Progenitor cell of endocrine pancreas (in vitro differentiated cells): ENCODE results near the gene TMEM171. TPM values are rescaled to one million over a fixed set of nuclear protein-coding genes. Genes with fewer than 3 reads are reported as not detected.

Experiments used
- DNase-seq: peaks from one replicate; pipeline ENCODE4 v3.0.0; 2021; ENCODE audit warnings: low spot score; ENCODE audit not compliant: unreplicated experiment
- H3K27ac Mint-ChIP-seq: 2 replicates; pipeline ENCODE4 v1.8.0; 2021; ENCODE audit warnings: mild to moderate bottlenecking, moderate library complexity, mixed read lengths
- H3K27me3 Mint-ChIP-seq: 2 replicates; pipeline ENCODE4 v1.8.0; 2021; ENCODE audit warnings: mixed read lengths
- H3K36me3 Mint-ChIP-seq: 2 replicates; pipeline ENCODE4 v1.8.0; 2022; ENCODE audit warnings: mixed read lengths; ENCODE audit not compliant: insufficient read depth
- H3K4me1 Mint-ChIP-seq: 2 replicates; pipeline ENCODE4 v1.8.0; 2021; ENCODE audit warnings: low read depth, mixed read lengths
- H3K4me3 Mint-ChIP-seq: 2 replicates; pipeline ENCODE4 v1.8.0; 2021; ENCODE audit warnings: low read depth, mild to moderate bottlenecking, moderate library complexity, mixed read lengths
- H3K9me3 Mint-ChIP-seq: 2 replicates; pipeline ENCODE4 v1.8.0; 2021; ENCODE audit warnings: low read depth, mixed read lengths
- CTCF ChIP-seq: fragments of 200-600 bp; sonication (generic); IDR thresholded peaks from one replicate; pipeline ENCODE4 v1.5.0; 2021; ENCODE audit warnings: antibody characterized with exemption, mild to moderate bottlenecking; ENCODE audit not compliant: unreplicated experiment
- total RNA-seq: library from RNA; stranded (reverse); gene quantifications from 2 replicates; pipeline ENCODE4 v1.2.1, GENCODE V29; 2021

TMEM171 gene
- total RNA-seq, 1 donor from 2014 or later, result 7.1 TPM

DNA sequence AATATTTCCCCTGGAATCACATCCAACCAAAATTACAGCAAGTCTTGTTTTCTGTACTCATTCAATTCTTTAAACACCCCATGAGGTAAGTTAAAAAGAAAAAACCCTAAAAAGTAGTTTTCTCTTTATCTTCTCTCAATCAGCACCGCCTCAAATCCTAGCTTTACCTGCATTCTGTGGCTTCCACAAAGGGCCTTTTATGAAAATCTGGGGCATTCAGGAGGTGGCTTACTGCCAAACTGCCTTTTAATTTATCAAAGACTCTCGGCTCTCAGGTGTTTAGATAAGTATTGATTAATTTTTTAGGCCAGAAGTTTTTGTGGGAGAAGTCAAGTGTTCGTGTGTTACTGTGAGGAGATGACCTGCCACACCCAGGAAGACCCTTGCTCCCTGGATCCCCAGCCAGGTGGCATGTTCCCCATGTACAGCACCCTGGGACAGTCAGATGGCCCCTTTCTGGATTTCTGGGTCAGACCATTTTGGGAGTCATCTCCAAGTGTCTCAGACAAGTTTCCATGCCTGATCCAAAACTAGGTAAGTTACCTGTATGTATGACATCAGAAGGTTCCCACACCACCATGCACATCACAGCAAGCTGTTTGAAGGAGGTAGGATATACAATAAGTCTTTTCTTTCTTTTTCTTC is 6.2 kb upstream of the TMEM171 start:
- Mint-ChIP-seq H3K27me3 (peaks cover 21% of the 10 kb centered on the region), H3K36me3 (no peaks in the 10 kb centered on the region)

DNA sequence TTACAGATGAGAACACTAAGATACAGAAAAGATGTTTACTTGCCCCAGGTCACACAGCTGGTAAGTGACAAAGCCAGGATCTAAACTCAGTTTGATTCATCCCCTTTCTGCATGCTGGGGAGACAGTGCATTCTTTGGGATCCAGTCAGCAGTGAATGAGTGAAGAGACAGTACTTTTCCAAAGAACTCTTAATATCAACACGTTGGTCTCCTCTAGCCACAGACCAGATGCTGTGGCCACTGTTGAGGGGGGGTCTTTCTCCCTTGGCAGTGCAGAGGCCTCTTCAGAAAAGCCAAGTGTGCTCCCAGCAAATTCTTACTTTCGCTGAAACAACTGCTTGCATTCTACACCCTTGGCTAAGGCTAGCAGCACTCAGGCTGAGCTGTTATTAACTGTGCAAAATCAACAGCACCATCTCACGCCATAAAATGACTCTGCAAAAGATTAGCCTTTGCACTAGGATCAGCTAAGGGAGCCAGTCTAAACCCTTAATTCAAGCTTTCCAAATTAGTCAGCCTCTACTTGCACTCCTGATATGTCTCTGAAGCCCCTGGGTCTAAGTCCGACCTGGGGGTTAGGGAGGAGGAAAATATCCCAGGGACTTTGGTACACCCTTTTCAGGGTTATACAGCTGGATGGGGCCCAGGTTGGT is 4.8 kb upstream of the TMEM171 start:
- H3K4me3 Mint-ChIP-seq, result no peak overlapping the region
- H3K9me3 Mint-ChIP-seq, result peaks cover 5% of the 10 kb centered on the region
- DNase-seq, result no peak
- H3K4me1 Mint-ChIP-seq, result peaks cover 33% of the 10 kb centered on the region
- peak overlapping the region; percentile 14 for H3K27ac Mint-ChIP-seq
- no peak for TF ChIP-seq CTCF
- H3K27me3 Mint-ChIP-seq, result peaks cover 28% of the 10 kb centered on the region
- no peaks in the 10 kb centered on the region for H3K36me3 Mint-ChIP-seq

More for the DNA sequence above, 6.2 kb upstream of the TMEM171 start:
- no peak for DNase-seq
- Mint-ChIP-seq H3K27ac (peak overlapping the region; percentile 15), H3K4me1 (peaks cover 29% of the 10 kb centered on the region), H3K9me3 (peaks cover 5% of the 10 kb centered on the region), H3K4me3 (no peak overlapping the region)
- no peak for TF ChIP-seq CTCF

DNA sequence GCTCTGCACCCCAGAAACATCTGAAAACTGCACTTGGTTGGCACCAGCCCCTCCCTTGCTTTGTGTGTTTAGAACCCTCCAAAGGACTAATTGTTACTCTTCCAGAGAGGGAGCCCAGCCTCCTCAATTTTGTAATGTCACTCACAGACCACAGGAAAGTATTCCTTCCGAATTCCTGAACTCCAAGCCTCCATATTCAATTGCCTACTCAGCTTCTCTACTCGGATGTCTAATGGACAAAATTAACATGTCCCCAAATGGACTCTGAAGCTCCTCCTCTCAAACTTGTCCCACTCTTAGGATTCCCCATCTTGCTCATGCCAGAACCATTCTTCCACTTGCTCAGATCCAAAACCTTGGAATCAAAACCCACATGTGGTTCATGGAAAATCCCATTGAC is 3.9 kb upstream of the TMEM171 start:
- no peak for DNase-seq
- no peak overlapping the region for H3K4me3 Mint-ChIP-seq
- peaks cover 5% of the 10 kb centered on the region for H3K9me3 Mint-ChIP-seq
- no peaks in the 10 kb centered on the region for H3K36me3 Mint-ChIP-seq
- H3K27ac Mint-ChIP-seq, result no peak overlapping the region
- peaks cover 37% of the 10 kb centered on the region for H3K27me3 Mint-ChIP-seq
- no peak for TF ChIP-seq CTCF
- peaks cover 40% of the 10 kb centered on the region for H3K4me1 Mint-ChIP-seq

- peaks cover 5% of the 10 kb centered on the region for H3K9me3 Mint-ChIP-seq
- peaks cover 41% of the 10 kb centered on the region for H3K27me3 Mint-ChIP-seq
- H3K36me3 Mint-ChIP-seq, result no peaks in the 10 kb centered on the region
- H3K4me3 Mint-ChIP-seq, result no peak overlapping the region
- no peak for TF ChIP-seq CTCF
- DNase-seq, result no peak
- peaks cover 42% of the 10 kb centered on the region for H3K4me1 Mint-ChIP-seq
- H3K27ac Mint-ChIP-seq, result no peak overlapping the region
Measured at GRCh38 chr5:73117088-73117740, 3.2 kb upstream of the TMEM171 start.

- Mint-ChIP-seq H3K9me3 (no peaks in the 10 kb centered on the region), H3K4me1 (peaks cover 32% of the 10 kb centered on the region), H3K27me3 (peaks cover 51% of the 10 kb centered on the region), H3K36me3 (no peaks in the 10 kb centered on the region), H3K27ac (no peak overlapping the region), H3K4me3 (no peak overlapping the region)
- TF ChIP-seq CTCF, result no peak
- DNase-seq, result no peak
Measured at GRCh38 chr5:73118391-73118973, 1.9 kb upstream of the TMEM171 start.
